HG03159 (cell line): ENCODE results near the gene LZTFL1.
A peak's percentile ranks its signal among the peaks of the same experiment; 100 is the strongest.

Experiments used
- ATAC-seq: cut with Tn5 transposase; IDR thresholded peaks from one replicate; pipeline ENCODE4 v1.9.1; 2021; ENCODE audit warnings: mild to moderate bottlenecking, moderate library complexity; ENCODE audit not compliant: unreplicated experiment

LZTFL1 gene, protein sequence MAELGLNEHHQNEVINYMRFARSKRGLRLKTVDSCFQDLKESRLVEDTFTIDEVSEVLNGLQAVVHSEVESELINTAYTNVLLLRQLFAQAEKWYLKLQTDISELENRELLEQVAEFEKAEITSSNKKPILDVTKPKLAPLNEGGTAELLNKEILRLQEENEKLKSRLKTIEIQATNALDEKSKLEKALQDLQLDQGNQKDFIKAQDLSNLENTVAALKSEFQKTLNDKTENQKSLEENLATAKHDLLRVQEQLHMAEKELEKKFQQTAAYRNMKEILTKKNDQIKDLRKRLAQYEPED

GRCh38 chr3:45841757-45842491 is at the start of gene LZTFL1:
LZTFL1 (minus strand) TSS chr3:45842119; CDS start chr3:45841991, 128 bp downstream.
- ATAC-seq = peak; percentile 90

- ATAC-seq = no peak
Observed at GRCh38 chr3:45890405-45890804, 48.5 kb upstream of the LZTFL1 start.

DNA sequence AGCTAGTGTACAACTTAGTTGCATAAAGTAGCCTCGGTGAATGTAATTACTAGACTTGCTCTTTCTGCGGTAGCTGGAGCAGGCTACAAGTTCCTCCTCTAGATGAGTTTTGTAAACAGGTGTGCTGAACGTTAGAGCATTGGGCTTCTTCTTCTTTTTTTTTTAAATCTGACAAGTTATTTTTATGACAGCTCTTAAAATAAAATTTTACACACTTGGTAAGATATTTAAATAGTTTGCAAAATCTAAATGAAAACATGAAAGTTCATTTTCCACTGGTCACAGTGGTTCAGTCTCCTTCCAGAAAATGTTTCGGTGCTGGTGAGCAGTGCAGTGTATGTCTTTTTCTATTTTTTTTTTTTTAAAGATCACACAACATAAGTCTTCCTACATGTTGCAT is 47.4 kb upstream of the LZTFL1 start:
- no peak for ATAC-seq

GRCh38 chr3:45887759-45888511 is 46.0 kb upstream of the LZTFL1 start:
- ATAC-seq = no peak

- ATAC-seq = no peak
Observed at GRCh38 chr3:45887285-45887684, 45.4 kb upstream of the LZTFL1 start.

DNA sequence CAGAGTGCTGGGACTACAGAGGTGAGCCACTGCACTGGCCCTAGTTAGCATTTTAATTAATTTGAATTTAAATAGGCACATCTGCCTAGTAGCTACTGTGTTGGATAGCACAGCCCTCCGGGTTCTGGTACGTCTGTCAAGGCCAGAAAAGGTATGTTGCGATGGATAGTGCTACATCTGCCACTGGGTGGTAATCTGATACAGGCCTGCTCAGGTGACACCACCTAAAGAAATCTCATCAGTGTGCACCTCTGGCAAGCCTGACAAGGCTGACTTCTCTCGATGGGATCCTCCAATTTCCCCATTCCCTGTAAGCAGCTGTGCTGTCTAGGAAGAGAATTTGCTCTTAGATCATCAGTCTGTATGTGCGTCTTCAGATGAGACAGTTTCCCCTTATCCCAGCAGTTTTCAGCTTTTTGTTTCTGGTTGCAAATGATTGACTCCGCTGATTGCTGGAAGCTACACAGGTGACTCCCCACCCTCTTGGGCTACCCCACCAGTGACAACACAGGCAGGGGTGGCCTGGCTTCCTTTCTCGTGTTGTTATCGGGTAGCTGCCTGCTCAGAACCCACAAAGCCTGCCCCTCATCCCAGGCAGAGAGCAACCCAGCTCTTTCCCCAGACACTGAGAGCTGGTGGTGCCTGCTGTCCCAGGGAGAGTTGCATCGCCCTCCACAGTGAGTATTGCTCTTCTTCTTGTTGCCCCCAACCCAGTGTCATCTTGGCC is 44.2 kb upstream of the LZTFL1 start, which contains the start of gene CCR9:
Gene CCR9 (plus strand): TSS at position 565 of the 727 bp plus-strand sequence. CDS start 8,391 bp downstream, outside the sequence.
- no peak for ATAC-seq

GRCh38 chr3:45884368-45885201 is 42.7 kb upstream of the LZTFL1 start:
- no peak for ATAC-seq

GRCh38 chr3:45881078-45882022 is 39.4 kb upstream of the LZTFL1 start:
- ATAC-seq = no peak

DNA sequence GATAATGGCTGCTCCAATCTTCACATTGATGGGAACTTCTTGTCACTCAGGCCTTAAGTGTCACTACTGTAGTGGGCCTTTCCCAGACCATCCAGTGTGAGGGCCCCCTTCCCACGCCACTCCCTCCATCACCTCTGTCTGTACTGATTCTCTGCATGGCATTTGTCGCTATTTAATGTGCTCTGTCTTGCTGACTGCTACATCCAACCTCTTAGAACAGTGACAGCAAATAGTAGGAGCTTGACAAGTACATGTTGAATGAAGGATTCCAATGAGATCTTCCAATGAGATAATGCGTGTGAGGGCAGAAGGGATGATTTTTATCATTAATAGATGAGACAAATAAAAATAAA is 38.8 kb upstream of the LZTFL1 start:
- no peak for ATAC-seq

- no peak for ATAC-seq
Observed at GRCh38 chr3:45878124-45878523, 36.2 kb upstream of the LZTFL1 start.

- no peak for ATAC-seq
Observed at GRCh38 chr3:45874677-45875346, 32.9 kb upstream of the LZTFL1 start.

GRCh38 chr3:45873638-45874037 is 31.7 kb upstream of the LZTFL1 start:
- ATAC-seq = no peak

DNA sequence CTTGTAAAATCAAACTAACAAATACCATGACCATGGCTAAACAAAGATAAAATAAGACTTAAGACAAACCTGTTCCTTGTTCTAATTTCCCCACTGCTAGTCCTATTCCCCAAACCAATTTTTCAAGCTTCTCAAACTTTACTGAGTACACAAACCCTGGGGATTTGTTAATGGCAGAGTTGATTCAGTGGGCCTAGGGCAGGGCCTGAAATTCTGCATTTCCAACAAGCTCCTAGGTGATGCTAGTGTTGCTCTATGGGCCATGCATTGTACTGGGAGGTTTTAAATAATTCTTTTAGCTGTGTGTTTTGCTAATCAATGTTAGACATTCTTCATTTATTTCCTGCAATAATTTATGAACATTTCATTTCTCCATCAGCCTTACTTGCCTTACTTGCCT is 31.1 kb upstream of the LZTFL1 start:
- ATAC-seq = no peak

GRCh38 chr3:45872569-45872968 is 30.6 kb upstream of the LZTFL1 start:
- no peak for ATAC-seq

DNA sequence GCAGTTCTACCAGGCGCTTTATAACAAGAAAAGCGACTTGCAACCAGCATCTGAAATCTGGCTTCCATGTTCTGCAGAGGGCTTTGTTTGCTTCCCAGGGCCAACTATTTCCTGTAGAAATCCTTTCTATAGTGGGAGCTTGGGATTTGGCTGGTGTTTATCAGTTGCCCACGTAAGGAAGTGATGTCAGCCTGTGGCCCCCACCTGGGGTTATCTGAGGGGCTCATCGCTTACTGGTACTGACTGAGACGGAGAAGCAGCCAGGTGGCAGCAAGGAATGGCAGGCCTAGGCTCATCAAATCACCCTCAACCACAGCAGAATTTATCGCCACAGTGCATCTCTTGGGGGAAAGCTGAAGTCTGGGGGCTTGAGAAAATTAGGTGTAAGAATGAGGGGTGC is 29.9 kb upstream of the LZTFL1 start:
- no peak for ATAC-seq

DNA sequence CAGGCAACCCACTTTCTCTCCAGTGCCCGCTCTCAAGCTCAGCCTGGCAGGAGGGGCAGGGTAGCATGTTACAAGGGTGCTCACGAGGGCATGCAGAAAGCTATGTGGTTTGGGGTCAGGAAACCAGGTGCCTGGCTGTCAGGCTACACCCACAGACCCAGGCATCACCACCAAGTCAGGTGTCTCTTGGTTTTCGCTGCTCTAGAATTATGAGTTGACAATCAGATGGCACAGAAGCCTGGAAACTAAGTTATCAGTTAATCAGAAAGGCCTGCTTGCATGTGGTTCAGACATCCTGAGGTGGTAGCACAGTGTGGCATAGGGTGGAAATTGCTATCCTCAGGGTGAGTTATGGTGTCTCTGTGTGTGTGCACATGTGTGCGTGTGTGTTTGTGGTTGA is 28.2 kb upstream of the LZTFL1 start:
- no peak for ATAC-seq

DNA sequence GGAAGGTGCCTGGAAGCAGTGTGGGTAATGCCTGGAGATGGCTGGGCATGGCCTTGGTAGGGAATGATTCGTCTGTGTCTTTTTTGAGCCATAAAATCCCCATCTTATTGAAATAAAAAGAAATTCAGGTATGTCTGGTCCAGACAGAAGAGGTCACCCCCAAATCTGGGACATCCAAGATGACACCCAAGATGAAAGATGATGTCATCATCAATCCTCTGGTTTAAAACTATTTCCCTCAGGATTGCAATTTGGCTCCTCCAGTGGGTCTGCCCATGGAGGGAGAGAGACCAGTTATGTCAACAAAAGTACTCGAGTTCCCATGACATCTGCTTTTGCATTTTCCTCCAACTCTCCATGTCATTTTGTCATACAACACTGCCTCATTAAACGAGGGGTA is 27.7 kb upstream of the LZTFL1 start:
- ATAC-seq = no peak

DNA sequence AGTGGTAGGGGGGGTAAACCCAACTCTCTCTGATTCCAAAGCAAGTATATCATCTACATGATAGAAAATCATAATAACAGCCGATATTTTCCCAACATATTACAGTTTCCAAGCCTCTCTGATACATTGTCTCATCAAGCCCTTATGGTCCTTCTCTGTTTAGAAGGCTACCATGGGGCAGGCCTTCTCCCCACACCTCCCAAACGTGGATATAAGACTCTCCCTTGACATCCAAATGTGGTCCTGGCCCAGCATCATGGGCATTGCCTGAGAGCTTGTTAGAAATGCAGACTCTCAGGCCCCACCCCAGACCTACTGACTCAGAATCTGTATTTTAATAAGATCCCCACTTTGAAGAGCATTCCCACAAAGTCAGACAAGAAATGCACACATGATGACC is 26.7 kb upstream of the LZTFL1 start:
- ATAC-seq = no peak

- no peak for ATAC-seq
Observed at GRCh38 chr3:45868213-45868612, 26.3 kb upstream of the LZTFL1 start.
